ENCODE results near the gene ZNF747. TPM values are rescaled to one million over a fixed set of nuclear protein-coding genes. Genes with fewer than 3 reads are reported as not detected.
A peak's percentile ranks its signal among the peaks of the same experiment; 100 is the strongest.

The ZNF747 gene
- total and polyA plus RNA-seq, 7 experiments from 2014 or later: 8.9 to 17.4 (median 11.7) TPM

DNA sequence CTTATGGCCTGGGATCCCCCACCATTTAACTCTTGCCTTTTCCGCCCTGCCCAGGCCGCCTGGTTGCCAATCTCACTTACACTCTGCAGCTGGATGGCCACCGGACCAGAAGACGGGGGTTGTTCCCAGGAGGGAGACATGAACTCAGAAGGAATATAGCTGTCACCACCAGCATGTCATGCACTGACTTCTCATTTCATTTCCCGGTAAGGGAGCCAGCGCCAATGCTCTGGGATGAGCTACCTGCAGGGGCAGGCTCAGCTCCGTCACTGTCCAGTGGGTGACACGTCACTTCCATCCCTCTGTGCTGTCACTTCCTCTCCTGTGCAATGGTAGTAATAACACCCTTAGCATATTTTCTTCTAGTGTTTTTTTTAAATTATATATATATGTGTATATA is 35.4 kb downstream of the ZNF747 start:
- H3K27me3 ChIP-seq (ENCODE audit: control insufficient read depth in 2 of 2, insufficient read depth in 2 of 2, low read length in 2 of 2): no peaks in the 10 kb centered on the region
- H3K9me3 Mint-ChIP-seq: no peaks in the 10 kb centered on the region
- H3K36me3 ChIP-seq (ENCODE audit: control insufficient read depth in 2 of 3, insufficient read depth in 3 of 3, low read length in 3 of 3): peaks cover 31 to 84% (median 42%) of the 10 kb centered on the region in 3 experiments
- no peaks in the 10 kb centered on the region for H3K4me1 ChIP-seq (ENCODE audit: control insufficient read depth in 2 of 2, insufficient read depth in 2 of 2, low read length in 2 of 2)
- H3K36me3 Mint-ChIP-seq: peaks cover 8 to 26% (median 19%) of the 10 kb centered on the region in 5 donors
- H3K4me1 Mint-ChIP-seq: peaks cover 0 to 23% (median 12%) of the 10 kb centered on the region in 7 donors
- intact Hi-C loops (cut with micrococcal nuclease): no loop called here
- H3K27ac Mint-ChIP-seq: peak overlapping the region in 3 of 9 donors; percentile 33 to 44 (median 36)
- ChIA-PET CTCF (interaction anchor here (0.6 kb wide), 1 partner anchor 13 kb away, joined by 5 read pairs; no protein-coding TSS in a partner anchor), POLR2A (interaction anchor here (0.7 to 2.9 kb wide), 8 partner anchors 12 to 81 kb away, joined by 3 to 9 read pairs (median 4); no protein-coding TSS in a partner anchor)
- H3K4me3 Mint-ChIP-seq: no peak overlapping the region
- DNase-seq (no peak), ATAC-seq (no peak)
- no peak overlapping the region for H3K4me3 ChIP-seq (ENCODE audit: low read length)
- no peak overlapping the region for H3K27ac ChIP-seq (ENCODE audit: low read depth, low read length)
- H3K27me3 Mint-ChIP-seq: no peaks in the 10 kb centered on the region
- no peaks in the 10 kb centered on the region for H3K9me3 ChIP-seq (ENCODE audit: control insufficient read depth in 2 of 3, low read length in 3 of 3)

DNA sequence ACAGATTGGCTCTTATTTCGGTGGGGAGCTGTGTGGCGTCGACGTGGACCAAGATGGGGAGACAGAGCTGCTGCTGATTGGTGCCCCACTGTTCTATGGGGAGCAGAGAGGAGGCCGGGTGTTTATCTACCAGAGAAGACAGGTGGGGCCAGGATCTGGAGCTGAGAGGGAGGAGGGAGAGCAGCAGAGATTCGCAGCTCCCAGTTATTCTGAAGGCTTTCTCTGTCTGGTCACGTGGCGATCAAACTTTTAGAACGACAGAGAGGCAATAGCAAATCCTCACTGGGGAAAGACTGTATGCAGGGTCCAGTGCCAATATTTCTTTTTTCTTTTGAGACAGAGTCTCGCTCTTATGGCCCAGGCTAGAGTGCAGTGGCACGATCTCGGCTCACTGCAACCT is 39.9 kb downstream of the ZNF747 start:
- no peak overlapping the region for H3K27ac ChIP-seq (ENCODE audit: low read depth, low read length)
- CTCF ChIA-PET: interaction anchor here (2.0 kb wide), 1 partner anchor 46 kb away, joined by 4 read pairs; no protein-coding TSS in a partner anchor

DNA sequence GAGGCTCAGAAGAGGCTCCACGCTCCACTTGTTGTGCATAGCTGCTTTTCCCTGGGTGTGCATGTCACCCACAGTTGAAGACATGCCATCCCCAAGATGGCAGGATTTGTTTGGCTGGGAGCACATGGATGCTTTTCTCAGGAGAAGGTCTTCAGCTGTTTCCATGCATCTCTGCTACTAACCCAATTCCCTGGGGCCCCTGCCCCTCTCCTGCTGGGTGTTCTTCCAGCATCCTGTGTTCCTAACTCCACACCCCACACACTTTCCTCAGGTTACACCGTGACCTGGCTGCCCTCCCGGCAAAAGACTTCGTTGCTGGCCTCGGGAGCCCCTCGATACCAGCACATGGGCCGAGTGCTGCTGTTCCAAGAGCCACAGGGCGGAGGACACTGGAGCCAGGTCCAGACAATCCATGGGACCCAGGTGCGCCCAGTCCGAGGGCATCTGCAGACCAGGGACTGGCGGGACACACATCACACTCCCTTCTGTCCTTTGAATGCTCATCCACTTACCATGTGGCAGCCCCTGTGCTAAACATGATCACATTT is 40.6 kb downstream of the ZNF747 start:
- Histone ChIP-seq H3K4me3 (ENCODE audit: low read length) (no peak overlapping the region), H3K27ac (ENCODE audit: low read depth, low read length) (no peak overlapping the region), H3K9me3 (ENCODE audit: control insufficient read depth in 2 of 3, low read length in 3 of 3) (no peaks in the 10 kb centered on the region), H3K36me3 (ENCODE audit: control insufficient read depth in 2 of 3, insufficient read depth in 3 of 3, low read length in 3 of 3) (peaks cover 31 to 85% (median 37%) of the 10 kb centered on the region in 3 experiments), H3K27me3 (ENCODE audit: control insufficient read depth in 2 of 2, insufficient read depth in 2 of 2, low read length in 2 of 2) (no peaks in the 10 kb centered on the region), H3K4me1 (ENCODE audit: control insufficient read depth in 2 of 2, insufficient read depth in 2 of 2, low read length in 2 of 2) (peaks cover 0 to 7% of the 10 kb centered on the region in 2 donors)
- POLR2A ChIA-PET: interaction anchor here (0.6 to 1.3 kb wide), 4 partner anchors 13 to 64 kb away, joined by 3 to 4 read pairs (median 3); partner anchors contain the start of gene DCTPP1
- Mint-ChIP-seq H3K4me1 (peaks cover 16 to 36% (median 20%) of the 10 kb centered on the region in 7 donors), H3K36me3 (peaks cover 7 to 35% (median 22%) of the 10 kb centered on the region in 5 donors), H3K4me3 (no peak overlapping the region), H3K27ac (peak overlapping the region in 5 of 9 donors; percentile 38 to 51 (median 45)), H3K9me3 (no peaks in the 10 kb centered on the region), H3K27me3 (no peaks in the 10 kb centered on the region)
- intact Hi-C loops (cut with micrococcal nuclease): no loop called here
- CTCF ChIA-PET: interaction anchor here (1.2 kb wide), 1 partner anchor 44 kb away, joined by 3 read pairs; no protein-coding TSS in a partner anchor
- DNase-seq (no peak), ATAC-seq (no peak)

More for the DNA sequence above, 39.9 kb downstream of the ZNF747 start:
- no peak overlapping the region for H3K4me3 Mint-ChIP-seq
- DNase-seq (no peak), ATAC-seq (no peak)
- H3K4me3 ChIP-seq (ENCODE audit: low read length): no peak overlapping the region
- H3K27me3 ChIP-seq (ENCODE audit: control insufficient read depth in 2 of 2, insufficient read depth in 2 of 2, low read length in 2 of 2): no peaks in the 10 kb centered on the region
- H3K36me3 Mint-ChIP-seq: peaks cover 9 to 32% (median 21%) of the 10 kb centered on the region in 5 donors
- H3K9me3 ChIP-seq (ENCODE audit: control insufficient read depth in 2 of 3, low read length in 3 of 3): no peaks in the 10 kb centered on the region
- H3K4me1 ChIP-seq (ENCODE audit: control insufficient read depth in 2 of 2, insufficient read depth in 2 of 2, low read length in 2 of 2): peaks cover 0 to 7% of the 10 kb centered on the region in 2 donors
- peaks cover 16 to 34% (median 22%) of the 10 kb centered on the region in 7 donors for H3K4me1 Mint-ChIP-seq
- intact Hi-C loops (cut with micrococcal nuclease): no loop called here
- no peaks in the 10 kb centered on the region for H3K27me3 Mint-ChIP-seq
- peak overlapping the region in 4 of 9 donors; percentile 17 to 67 (median 48) for H3K27ac Mint-ChIP-seq
- H3K9me3 Mint-ChIP-seq: no peaks in the 10 kb centered on the region
- H3K36me3 ChIP-seq (ENCODE audit: control insufficient read depth in 2 of 3, insufficient read depth in 3 of 3, low read length in 3 of 3): peaks cover 34 to 82% (median 42%) of the 10 kb centered on the region in 3 experiments
- POLR2A ChIA-PET: interaction anchor here (0.6 to 1.9 kb wide), 6 partner anchors 13 to 39 kb away, joined by 3 to 5 read pairs (median 3); no protein-coding TSS in a partner anchor

DNA sequence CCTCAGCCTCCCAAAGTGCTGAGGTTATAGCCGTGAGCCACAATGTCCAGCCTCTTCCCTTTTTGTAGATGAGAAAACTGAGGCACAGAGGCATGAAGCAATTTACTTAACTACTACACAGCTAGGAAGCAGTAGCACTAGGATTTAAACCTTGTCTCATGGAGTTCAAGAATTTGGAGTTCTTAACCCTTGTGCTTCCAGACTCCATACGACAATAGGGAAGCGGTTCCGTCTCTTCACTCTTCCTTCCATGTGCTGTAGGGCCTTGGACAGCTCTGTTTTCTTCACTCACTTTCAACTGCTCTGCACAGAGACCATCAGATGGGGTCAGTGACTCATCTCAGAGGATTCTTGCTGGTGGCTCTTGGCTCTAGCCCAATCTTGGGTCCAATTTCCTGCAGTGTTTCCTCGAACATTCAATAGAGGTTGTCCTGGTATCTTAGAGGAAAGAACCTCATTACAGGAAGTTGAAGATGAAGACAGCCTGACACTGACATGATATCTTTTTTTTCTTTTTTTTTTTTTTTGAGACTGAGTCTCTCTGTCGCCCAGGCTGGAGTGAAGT is 42.8 kb downstream of the ZNF747 start:
- POLR2A ChIA-PET: interaction anchor here (0.5 to 2.6 kb wide), 10 partner anchors 12 to 74 kb away, joined by 3 to 10 read pairs (median 4); partner anchors contain the start of gene DCTPP1
- H3K36me3 ChIP-seq (ENCODE audit: control insufficient read depth in 2 of 3, insufficient read depth in 3 of 3, low read length in 3 of 3): peaks cover 23 to 86% (median 34%) of the 10 kb centered on the region in 3 experiments
- intact Hi-C loops (cut with micrococcal nuclease): loop anchor here in 1 of 2 donors (1.0 kb wide), 3 partner anchors 20 to 62 kb away; partner anchors contain the start of genes DCTPP1 and ITGAL
- H3K27me3 Mint-ChIP-seq: no peaks in the 10 kb centered on the region
- H3K36me3 Mint-ChIP-seq: peaks cover 15 to 37% (median 23%) of the 10 kb centered on the region in 5 donors
- no peaks in the 10 kb centered on the region for H3K9me3 Mint-ChIP-seq
- peak overlapping the region; percentile 58 to 92 (median 77) for H3K27ac Mint-ChIP-seq
- no peak for ATAC-seq
- H3K4me3 Mint-ChIP-seq: peak overlapping the region in 4 of 10 donors; percentile 26 to 62 (median 35)
- DNase-seq: peak in 4 of 9 donors; percentile 12 to 22 (median 16)
- no peak overlapping the region for H3K4me3 ChIP-seq (ENCODE audit: low read length)
- CTCF ChIA-PET: interaction anchor here (0.6 to 2.2 kb wide), 6 partner anchors 43 to 200 kb away, joined by 3 to 8 read pairs (median 4); partner anchors contain the start of gene DCTPP1
- no peaks in the 10 kb centered on the region for H3K9me3 ChIP-seq (ENCODE audit: control insufficient read depth in 2 of 3, low read length in 3 of 3)
- H3K27ac ChIP-seq (ENCODE audit: low read depth, low read length): peak overlapping the region; percentile 34
- peaks cover 16 to 43% (median 21%) of the 10 kb centered on the region in 7 donors for H3K4me1 Mint-ChIP-seq
- no peaks in the 10 kb centered on the region for H3K27me3 ChIP-seq (ENCODE audit: control insufficient read depth in 2 of 2, insufficient read depth in 2 of 2, low read length in 2 of 2)
- H3K4me1 ChIP-seq (ENCODE audit: control insufficient read depth in 2 of 2, insufficient read depth in 2 of 2, low read length in 2 of 2): peaks cover 0 to 7% of the 10 kb centered on the region in 2 donors

DNA sequence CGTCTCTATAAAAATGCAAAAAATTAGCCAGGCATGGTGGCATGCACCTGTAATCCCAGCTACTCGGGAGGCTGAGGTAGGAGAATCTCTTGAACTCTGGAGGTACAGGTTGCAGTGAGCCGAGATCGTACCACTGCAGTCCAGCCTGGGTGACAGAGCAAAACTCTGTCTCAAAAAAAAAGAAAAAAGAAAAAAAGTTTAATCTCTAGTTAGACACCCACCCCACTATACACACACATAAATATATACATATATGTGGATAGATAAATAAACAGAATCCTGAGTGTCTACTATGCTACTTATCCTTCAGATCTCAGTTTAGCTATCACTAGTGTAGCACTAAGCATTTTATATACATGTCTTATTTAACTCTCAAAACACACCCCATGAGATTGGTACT is 43.4 kb downstream of the ZNF747 start:
- peak overlapping the region in 1 of 10 donors; percentile 8 for H3K4me3 Mint-ChIP-seq
- ChIA-PET CTCF (interaction anchor here (0.7 to 2.2 kb wide), 3 partner anchors 42 to 121 kb away, joined by 4 to 8 read pairs (median 6); partner anchors contain the start of gene DCTPP1), POLR2A (interaction anchor here (0.5 to 2.6 kb wide), 13 partner anchors 11 to 70 kb away, joined by 3 to 10 read pairs (median 4); partner anchors contain the start of gene DCTPP1)
- peaks cover 15 to 39% (median 27%) of the 10 kb centered on the region in 5 donors for H3K36me3 Mint-ChIP-seq
- no peak for DNase-seq
- ATAC-seq: no peak
- H3K4me1 Mint-ChIP-seq: peaks cover 16 to 45% (median 23%) of the 10 kb centered on the region in 7 donors
- intact Hi-C loops (cut with micrococcal nuclease): loop anchor here in 1 of 2 donors (1.0 kb wide), 1 partner anchor 42 kb away; no protein-coding TSS in a partner anchor
- H3K9me3 Mint-ChIP-seq: peaks cover 0 to 2% (median 0%) of the 10 kb centered on the region in 11 donors
- Histone ChIP-seq H3K27ac (ENCODE audit: low read depth, low read length) (peak overlapping the region; percentile 34), H3K4me3 (ENCODE audit: low read length) (no peak overlapping the region), H3K9me3 (ENCODE audit: control insufficient read depth in 2 of 3, low read length in 3 of 3) (no peaks in the 10 kb centered on the region), H3K27me3 (ENCODE audit: control insufficient read depth in 2 of 2, insufficient read depth in 2 of 2, low read length in 2 of 2) (no peaks in the 10 kb centered on the region), H3K4me1 (ENCODE audit: control insufficient read depth in 2 of 2, insufficient read depth in 2 of 2, low read length in 2 of 2) (peaks cover 0 to 7% of the 10 kb centered on the region in 2 donors), H3K36me3 (ENCODE audit: control insufficient read depth in 2 of 3, insufficient read depth in 3 of 3, low read length in 3 of 3) (peaks cover 21 to 86% (median 38%) of the 10 kb centered on the region in 3 experiments)
- H3K27ac Mint-ChIP-seq: peak overlapping the region; percentile 16 to 92 (median 77)
- H3K27me3 Mint-ChIP-seq: no peaks in the 10 kb centered on the region

DNA sequence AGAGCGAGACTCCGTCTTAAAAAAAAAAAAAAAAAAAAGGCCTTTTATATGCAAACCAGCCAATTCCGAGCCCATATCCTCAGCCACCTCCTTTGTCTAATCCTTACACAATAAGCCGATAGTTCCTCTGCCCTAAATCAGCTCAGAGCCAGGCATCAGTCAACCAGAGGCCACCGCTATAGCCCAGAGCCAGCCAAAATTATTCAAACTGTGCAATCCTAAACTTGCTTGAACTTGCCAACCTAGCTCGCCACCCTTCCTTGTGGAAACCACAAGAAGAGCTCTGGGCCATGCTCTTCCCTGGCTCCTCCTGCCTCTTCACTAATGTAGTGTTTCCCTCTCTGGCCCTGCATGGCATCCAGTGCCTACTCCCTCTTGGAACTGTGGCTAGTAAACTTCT is 44.4 kb downstream of the ZNF747 start:
- Histone ChIP-seq H3K4me1 (ENCODE audit: control insufficient read depth in 2 of 2, insufficient read depth in 2 of 2, low read length in 2 of 2) (peaks cover 0 to 7% of the 10 kb centered on the region in 2 donors), H3K36me3 (ENCODE audit: control insufficient read depth in 2 of 3, insufficient read depth in 3 of 3, low read length in 3 of 3) (peaks cover 20 to 85% (median 38%) of the 10 kb centered on the region in 3 experiments), H3K27ac (ENCODE audit: low read depth, low read length) (no peak overlapping the region), H3K27me3 (ENCODE audit: control insufficient read depth in 2 of 2, insufficient read depth in 2 of 2, low read length in 2 of 2) (no peaks in the 10 kb centered on the region), H3K4me3 (ENCODE audit: low read length) (no peak overlapping the region), H3K9me3 (ENCODE audit: control insufficient read depth in 2 of 3, low read length in 3 of 3) (no peaks in the 10 kb centered on the region)
- H3K9me3 Mint-ChIP-seq: peaks cover 0 to 2% (median 0%) of the 10 kb centered on the region in 11 donors
- ATAC-seq (no peak), DNase-seq (no peak)
- ChIA-PET POLR2A (interaction anchor here (0.7 to 2.6 kb wide), 8 partner anchors 10 to 207 kb away, joined by 3 to 10 read pairs (median 4); partner anchors contain the start of gene DCTPP1), CTCF (interaction anchor here (1.0 kb wide), 1 partner anchor 56 kb away, joined by 3 read pairs; no protein-coding TSS in a partner anchor)
- H3K36me3 Mint-ChIP-seq: peaks cover 15 to 44% (median 27%) of the 10 kb centered on the region in 5 donors
- no peak overlapping the region for H3K4me3 Mint-ChIP-seq
- intact Hi-C loops (cut with micrococcal nuclease): no loop called here
- H3K27ac Mint-ChIP-seq: peak overlapping the region in 8 of 9 donors; percentile 34 to 92 (median 58)
- peaks cover 16 to 48% (median 29%) of the 10 kb centered on the region in 7 donors for H3K4me1 Mint-ChIP-seq
- no peaks in the 10 kb centered on the region for H3K27me3 Mint-ChIP-seq

Data from naive thymus-derived CD4-positive, alpha-beta T cell (primary cell).